Heart left ventricle (tissue), 13 donors: ENCODE measurements around the gene USP10.

Experiments
- POLR2A ChIP-seq, 2 donors: fragments of 450-650 bp; IDR thresholded peaks; one replicate each; pipeline ENCODE4 v1.6.1; 2017; ENCODE audit warnings: antibody characterized with exemption in 2 of 2, mild to moderate bottlenecking in 2 of 2, moderate library complexity in 2 of 2
- TF ChIP-seq, protein P1 (sequence below), 12 donors: fragments of 200-600 bp; sonication (generic) in 4 of 12; IDR thresholded peaks; one replicate each; pipeline versions ENCODE4 v1.5.0 to v1.8.0; 2018 to 2022; ENCODE audit warnings: antibody characterized with exemption in 12 of 12, mild to moderate bottlenecking in 5 of 12
- donor health status: ischemic (EF 13 %, LVEDD 7.1; RV severe dilation, severe dysfunction).
- donor health status: DM: no; HTN: yes; CAD: no.
- donor health status: DM: no; HTN: no; CAD: no.
- donor health status: ischemic (EF 25% LVEDD 6.9; RV normal size, moderate dysfunction).
- donor health status: ischemic (EF 25% LVEDD 5.7; RV mildly dilated, moderate dysfunction).
- donor health status: ischemic (EF 35%, LVEDD 5.7; RV mildly dilated, moderate dysfunction).
- donor health status: nonischemic (EF 11% LVEDD 7.7; RV severe dilation, severe dysfunction).
- donor health status: DM: yes; HTN: yes; CAD: no.
- donor health status: PGD.
- donor health status: ischemic (EF 29% LVEDD 5.4; RV normal size, mild dysfunction).
- donor health status: nonischemic (EF 23%, LVEDD 6.1; RV moderate dilation, normal function).

DNA sequence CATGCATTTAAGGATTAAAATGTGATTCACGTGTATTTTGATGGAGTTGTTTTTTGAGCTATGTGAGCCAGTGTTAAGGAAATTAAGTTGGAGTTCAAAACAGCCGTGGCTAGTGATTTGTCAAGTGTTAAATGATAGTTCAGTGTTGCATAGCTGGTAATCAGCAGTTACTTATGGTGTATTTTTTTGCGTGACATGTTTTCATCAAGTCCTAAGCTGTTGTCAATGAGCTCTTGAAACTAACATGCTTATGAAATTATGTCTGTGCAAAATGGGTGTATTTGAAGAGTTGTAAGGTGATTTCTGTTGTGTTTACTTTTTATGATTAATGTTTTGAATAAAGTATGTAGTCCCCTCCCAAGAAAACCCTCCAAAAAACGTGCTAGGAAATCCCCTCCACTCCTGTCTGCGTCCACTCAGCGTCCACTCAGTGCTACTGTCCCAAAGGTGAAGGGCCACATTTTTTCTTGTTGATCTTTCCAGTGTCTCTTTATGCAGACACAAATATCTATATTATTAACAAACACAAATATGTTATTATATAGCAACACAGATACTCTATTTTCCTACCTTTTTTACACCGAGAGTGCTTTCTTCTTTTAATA is 30.0 kb downstream of the USP10 start:
- TF ChIP-seq POLR2A (IDR thresholded peaks at IDR 0.05) = no peak
- TF ChIP-seq, protein P1, sequence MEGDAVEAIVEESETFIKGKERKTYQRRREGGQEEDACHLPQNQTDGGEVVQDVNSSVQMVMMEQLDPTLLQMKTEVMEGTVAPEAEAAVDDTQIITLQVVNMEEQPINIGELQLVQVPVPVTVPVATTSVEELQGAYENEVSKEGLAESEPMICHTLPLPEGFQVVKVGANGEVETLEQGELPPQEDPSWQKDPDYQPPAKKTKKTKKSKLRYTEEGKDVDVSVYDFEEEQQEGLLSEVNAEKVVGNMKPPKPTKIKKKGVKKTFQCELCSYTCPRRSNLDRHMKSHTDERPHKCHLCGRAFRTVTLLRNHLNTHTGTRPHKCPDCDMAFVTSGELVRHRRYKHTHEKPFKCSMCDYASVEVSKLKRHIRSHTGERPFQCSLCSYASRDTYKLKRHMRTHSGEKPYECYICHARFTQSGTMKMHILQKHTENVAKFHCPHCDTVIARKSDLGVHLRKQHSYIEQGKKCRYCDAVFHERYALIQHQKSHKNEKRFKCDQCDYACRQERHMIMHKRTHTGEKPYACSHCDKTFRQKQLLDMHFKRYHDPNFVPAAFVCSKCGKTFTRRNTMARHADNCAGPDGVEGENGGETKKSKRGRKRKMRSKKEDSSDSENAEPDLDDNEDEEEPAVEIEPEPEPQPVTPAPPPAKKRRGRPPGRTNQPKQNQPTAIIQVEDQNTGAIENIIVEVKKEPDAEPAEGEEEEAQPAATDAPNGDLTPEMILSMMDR (IDR thresholded peaks at IDR 0.05) = no peak
